ENCODE data around the gene SRPK2. TPM values are rescaled to one million over a fixed set of nuclear protein-coding genes. Genes with fewer than 3 reads are reported as not detected.

The SRPK2 gene
- total and polyA plus RNA-seq, 2 of the 8 experiments (the other 6 are each of a cell fraction or from before 2014, with no cell fraction given) = 10.0 to 47.1 TPM

GRCh38 chr7:105105579-105105978 lies 283.1 kb downstream of the SRPK2 start:
- Histone ChIP-seq H4K91ac (replicated peaks; ENCODE audit: insufficient read length, low read length) (no peak overlapping the region), H3K9ac (replicated peaks in 1 of 4; ENCODE audit: extremely low read depth in 1 of 4, low read depth in 3 of 4, low read length in 3 of 4) (no peak overlapping the region), H3K27ac (ENCODE audit: low read depth, low read length) (no peak overlapping the region), H3K79me2 (ENCODE audit: control insufficient read depth in 1 of 2, insufficient read depth in 2 of 2, low read length in 2 of 2) (no peaks in the 10 kb centered on the region), H4K5ac (ENCODE audit: insufficient read length, low read depth, low read length) (no peak overlapping the region), H3K14ac (ENCODE audit: insufficient read length) (no peak overlapping the region), H2AK5ac (ENCODE audit: low read depth, low read length) (no peak overlapping the region), H2BK15ac (ENCODE audit: low read length) (no peak overlapping the region), H2BK120ac (replicated peaks; ENCODE audit: low read depth, low read length) (no peak overlapping the region), H3K4me1 (replicated peaks in 1 of 4; ENCODE audit: control insufficient read depth in 3 of 4, insufficient read depth in 4 of 4, low read length in 3 of 4) (no peaks in the 10 kb centered on the region; a peak in 1 of 7 replicates), H3K9me3 (ENCODE audit: insufficient read depth in 2 of 2, low read depth in 1 of 2, low read length in 1 of 2) (no peaks in the 10 kb centered on the region), H3K23ac (ENCODE audit: insufficient read length) (no peak overlapping the region), H2BK5ac (ENCODE audit: low read depth, low read length) (no peak overlapping the region), H3K4ac (replicated peaks; ENCODE audit: insufficient read length, low read depth, low read length) (no peak overlapping the region), H3K23me2 (ENCODE audit: low read depth, low read length) (no peaks in the 10 kb centered on the region), H2AFZ (ENCODE audit: low read length) (no peak overlapping the region), H2BK20ac (ENCODE audit: low read length) (no peak overlapping the region), H4K20me1 (replicated peaks in 1 of 2; ENCODE audit: control insufficient read depth in 1 of 2, insufficient read depth in 2 of 2, low read length in 2 of 2) (no peaks in the 10 kb centered on the region), H4K8ac (ENCODE audit: extremely low read depth, insufficient read depth, low read length) (no peak overlapping the region), H3K36me3 (ENCODE audit: control insufficient read depth in 2 of 4, insufficient read depth in 4 of 4, low read length in 3 of 4) (peaks cover 12 to 93% (median 46%) of the 10 kb centered on the region in 4 experiments), H3K4me3 (ENCODE audit: extremely low read depth in 1 of 4, insufficient read depth in 2 of 4, low read depth in 3 of 4, low read length in 4 of 4) (no peak overlapping the region), H3K4me2 (ENCODE audit: insufficient read depth in 1 of 2, low read depth in 2 of 2, low read length in 2 of 2) (no peak overlapping the region), H3K27me3 (replicated peaks in 1 of 4; ENCODE audit: control insufficient read depth in 3 of 4, extremely low read depth in 1 of 4, insufficient read depth in 3 of 4, low read length in 3 of 4) (no peaks in the 10 kb centered on the region), H3K79me1 (ENCODE audit: low read depth, low read length) (no peaks in the 10 kb centered on the region), H2BK12ac (ENCODE audit: low read depth, low read length) (no peak overlapping the region), H3K18ac (ENCODE audit: extremely low read depth, low read length) (no peak overlapping the region), H3K56ac (replicated peaks; ENCODE audit: insufficient read length, low read depth, low read length) (no peak overlapping the region)
- DNase-seq (ENCODE audit: low read depth in 1 of 2, low spot score in 2 of 2) = no peak
- no peak for TF ChIP-seq EP300 (IDR thresholded peaks at IDR 0.05; ENCODE audit: borderline replicate concordance in 1 of 2, low read depth in 2 of 2, low read length in 2 of 2)
- TF ChIP-seq BCL11A (IDR thresholded peaks at IDR 0.05; ENCODE audit: low read depth in 2 of 2, low read length in 2 of 2) = no peak
- no peak for TF ChIP-seq YY1 (IDR thresholded peaks at IDR 0.05; ENCODE audit: low read depth, low read length)
- TF ChIP-seq TEAD4 (IDR thresholded peaks at IDR 0.05; ENCODE audit: low read depth, low read length) = no peak
- WGBS, 2 experiments (ENCODE audit: extremely low coverage in 1 of 2, insufficient coverage in 1 of 2, insufficient read length in 1 of 2, insufficient replicate concordance in 2 of 2, low coverage in 1 of 2, low lambda C conversion rate in 2 of 2, missing lambda C conversion rate in 1 of 2) = 85% methylated on average over 2 of the region's 2 CpGs; no CpG with 5 or more reads in 1 of the 2 experiments
- CTCF ChIA-PET (ENCODE audit: partially characterized antibody) = interaction anchor here (0.7 to 0.8 kb wide), 2 partner anchors 13 to 262 kb away, joined by 3 read pairs; no protein-coding TSS in a partner anchor
- FAIRE-seq = no peak
- POLR2A ChIA-PET (ENCODE audit: partially characterized antibody) = interaction anchor here (1.8 kb wide), 1 partner anchor 9 kb away, joined by 4 read pairs; no protein-coding TSS in a partner anchor
